ENCODE measurements around the gene TENM3.

DNA sequence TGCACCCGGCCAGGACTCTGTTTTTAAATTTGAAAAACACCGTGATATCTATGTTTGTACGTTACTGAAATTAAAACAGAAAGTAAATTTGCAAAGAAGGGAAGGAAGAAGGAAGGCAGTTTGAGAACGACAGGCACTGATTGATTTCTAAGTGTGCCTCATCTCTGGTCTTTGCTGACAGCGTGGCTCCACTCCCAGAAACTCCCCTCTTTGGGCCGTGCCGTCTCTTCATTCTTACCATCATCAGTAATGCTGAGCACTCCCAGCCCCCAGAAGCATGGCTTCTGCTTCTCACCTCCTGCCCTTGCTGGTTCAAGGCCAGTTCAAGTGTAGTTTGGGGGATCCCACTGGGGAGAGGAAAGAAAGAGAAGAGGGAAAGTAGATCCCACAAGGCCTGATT is 85.3 kb downstream of the TENM3 start:
- no peak for TF ChIP-seq EZH2 (optimal IDR thresholded peaks at IDR 0.05; ENCODE audit: low read depth, low read length)
- no peak for TF ChIP-seq CTCF (IDR thresholded peaks at IDR 0.05; ENCODE audit: low read length)
- TF ChIP-seq EZH2phosphoT487 (IDR thresholded peaks at IDR 0.05; ENCODE audit: low read length), result no peak

All from MM.1S (cell line).